Heart left ventricle (tissue), 16 donors: ENCODE results near the gene ACOX2. TPM values are rescaled to one million over a fixed set of nuclear protein-coding genes. Genes with fewer than 3 reads are reported as not detected.

Experiments used
- ATAC-seq, 4 donors: fragments of 200-7000 bp; cut with Tn5 transposase; one replicate each; pipeline ENCODE4 v1.9.1; 2020 to 2022; ENCODE audit warnings: moderate library complexity in 4 of 4, mild to moderate bottlenecking in 3 of 4, moderate number of reproducible peaks in 1 of 4
- DNase-seq, 5 donors: peaks; one replicate each; pipeline ENCODE4 v3.0.0-alpha.2; 2020
- H3K27ac ChIP-seq, 12 donors: fragments of 200-600 bp; sonication (generic) in 4 of 12; one replicate each; pipeline versions ENCODE4 v1.5.0 to v1.8.0; 2016 to 2022; ENCODE audit warnings: mild to moderate bottlenecking in 2 of 12
- H3K27me3 ChIP-seq, 9 donors: fragments of 200-600 bp; sonication (generic) in 2 of 9; one replicate each; pipeline versions ENCODE4 v1.5.1 to v1.8.0; 2016 to 2022; ENCODE audit warnings: mild to moderate bottlenecking in 3 of 9
- H3K36me3 ChIP-seq, 9 donors: fragments of 200-600 bp; sonication (generic) in 2 of 9; one replicate each; pipeline versions ENCODE4 v1.5.0 to v1.8.0; 2018 to 2022; ENCODE audit warnings: mild to moderate bottlenecking in 2 of 9
- H3K4me1 ChIP-seq, 12 donors: fragments of 200-600 bp; sonication (generic) in 4 of 12; one replicate each; pipeline versions ENCODE4 v1.5.0 to v1.8.0; 2016 to 2022; ENCODE audit warnings: mild to moderate bottlenecking in 3 of 12
- H3K4me3 ChIP-seq, 12 donors: fragments of 200-600 bp; sonication (generic) in 4 of 12; one replicate each; pipeline versions ENCODE4 v1.5.0 to v1.8.0; 2017 to 2022; ENCODE audit warnings: mild to moderate bottlenecking in 9 of 12, moderate library complexity in 4 of 12
- H3K9me3 ChIP-seq, 12 donors: fragments of 200-600 bp; sonication (generic) in 4 of 12; one replicate each; pipeline versions ENCODE4 v1.5.0 to v1.8.0; 2016 to 2022; ENCODE audit warnings: mild to moderate bottlenecking in 1 of 12
- POLR2A ChIP-seq, 2 donors: fragments of 450-650 bp; IDR thresholded peaks; one replicate each; pipeline ENCODE4 v1.6.1; 2017; ENCODE audit warnings: antibody characterized with exemption in 2 of 2, mild to moderate bottlenecking in 2 of 2, moderate library complexity in 2 of 2
- WGBS, 4 donors: extraction: QIAGEN DNeasy Blood & Tissue Kit in 2 of 4; methylation state at CpG; one replicate each; pipeline versions ENCODE4 v1.1.5 to v1.1.7; 2013 to 2018; 5-methylcytosine and 5-hydroxymethylcytosine counted together
- intact Hi-C, 10 donors: fragments of 100-400 bp; cut with DNase I; formaldehyde crosslinking; loops; one replicate each; pipeline versions ENCODE4 v1.11.1 to v1.14.2; 2022
- polyA plus RNA-seq, 2 donors: library from polyadenylated mRNA; stranded (reverse); fragments of 200-250 nt; gene quantifications; one replicate each; pipeline ENCODE4 v1.2.3, GENCODE V29; 2013
- total RNA-seq, 9 donors: library from RNA; depleted of rRNA in 2 of 9; stranded (reverse); fragments of >200 nt in 2 of 9; fragmentation: NEBNext Ultra II Directional in 3 of 9; extraction: Animal tissue kit (Norgen Biotek cat#: 25700) in 3 of 9; gene quantifications; one replicate each; pipeline versions ENCODE4 v1.1.0 to v1.2.4, GENCODE V29; 2016 to 2023
- TF ChIP-seq, protein P1 (sequence below), 12 donors: fragments of 200-600 bp; sonication (generic) in 4 of 12; IDR thresholded peaks; one replicate each; pipeline versions ENCODE4 v1.5.0 to v1.8.0; 2018 to 2022; ENCODE audit warnings: antibody characterized with exemption in 12 of 12, mild to moderate bottlenecking in 5 of 12
- donor health status: ischemic (EF 13 %, LVEDD 7.1; RV severe dilation, severe dysfunction).
- donor health status: healthy with polysubstance abuse.
- donor health status: DM: no; HTN: yes; CAD: no.
- donor health status: DM: no; HTN: no; CAD: no.
- donor health status: ischemic (EF 25% LVEDD 6.9; RV normal size, moderate dysfunction).
- donor health status: ischemic (EF 25% LVEDD 5.7; RV mildly dilated, moderate dysfunction).
- donor health status: healthy.
- donor health status: DM: yes; HTN: yes; CAD: no.
- donor health status: ischemic (EF 35%, LVEDD 5.7; RV mildly dilated, moderate dysfunction).
- donor health status: nonischemic (EF 11% LVEDD 7.7; RV severe dilation, severe dysfunction).
- donor health status: DM: yes; HTN: yes; CAD: no.
- donor health status: PGD.
- donor health status: ischemic (EF 29% LVEDD 5.4; RV normal size, mild dysfunction).
- donor health status: nonischemic (EF 23%, LVEDD 6.1; RV moderate dilation, normal function).

Gene ACOX2
- total and polyA plus RNA-seq, 11 donors = 6.6 to 41.9 (median 31.1) TPM

DNA sequence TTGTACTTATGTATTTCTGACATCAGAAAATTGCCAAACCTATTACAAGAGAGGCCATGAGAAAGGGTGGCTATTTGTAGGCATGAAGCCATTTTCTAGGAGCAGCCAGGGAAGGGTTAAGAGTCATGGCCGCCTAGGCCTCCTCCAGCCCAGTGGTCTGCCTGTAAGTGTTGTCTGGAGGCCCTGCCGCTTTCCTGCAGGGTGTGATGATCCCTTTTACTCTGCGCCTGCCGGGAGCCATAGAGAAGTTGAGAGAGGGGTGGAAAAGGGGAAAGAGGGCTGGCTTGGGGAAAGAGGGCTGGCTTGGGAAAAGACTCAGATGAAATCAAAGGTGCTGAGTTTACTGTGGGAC lies 74.2 kb downstream of the ACOX2 start:
- no peak for ATAC-seq
- 69 to 76% (median 74%) methylated on average over 4 of the region's 4 CpGs for WGBS, 4 donors
- no peak for TF ChIP-seq POLR2A (IDR thresholded peaks at IDR 0.05)
- TF ChIP-seq, protein P1, sequence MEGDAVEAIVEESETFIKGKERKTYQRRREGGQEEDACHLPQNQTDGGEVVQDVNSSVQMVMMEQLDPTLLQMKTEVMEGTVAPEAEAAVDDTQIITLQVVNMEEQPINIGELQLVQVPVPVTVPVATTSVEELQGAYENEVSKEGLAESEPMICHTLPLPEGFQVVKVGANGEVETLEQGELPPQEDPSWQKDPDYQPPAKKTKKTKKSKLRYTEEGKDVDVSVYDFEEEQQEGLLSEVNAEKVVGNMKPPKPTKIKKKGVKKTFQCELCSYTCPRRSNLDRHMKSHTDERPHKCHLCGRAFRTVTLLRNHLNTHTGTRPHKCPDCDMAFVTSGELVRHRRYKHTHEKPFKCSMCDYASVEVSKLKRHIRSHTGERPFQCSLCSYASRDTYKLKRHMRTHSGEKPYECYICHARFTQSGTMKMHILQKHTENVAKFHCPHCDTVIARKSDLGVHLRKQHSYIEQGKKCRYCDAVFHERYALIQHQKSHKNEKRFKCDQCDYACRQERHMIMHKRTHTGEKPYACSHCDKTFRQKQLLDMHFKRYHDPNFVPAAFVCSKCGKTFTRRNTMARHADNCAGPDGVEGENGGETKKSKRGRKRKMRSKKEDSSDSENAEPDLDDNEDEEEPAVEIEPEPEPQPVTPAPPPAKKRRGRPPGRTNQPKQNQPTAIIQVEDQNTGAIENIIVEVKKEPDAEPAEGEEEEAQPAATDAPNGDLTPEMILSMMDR (IDR thresholded peaks at IDR 0.05) = no peak
- Histone ChIP-seq H3K9me3 (no peaks in the 10 kb centered on the region), H3K27me3 (no peaks in the 10 kb centered on the region), H3K4me3 (peak overlapping the region in 1 of 12 donors; percentile 43), H3K36me3 (no peaks in the 10 kb centered on the region), H3K27ac (no peak overlapping the region), H3K4me1 (peaks cover 0 to 16% (median 2%) of the 10 kb centered on the region in 12 donors)
- intact Hi-C loops = loop anchor here in 8 of 10 donors (1.0 to 10.0 kb wide), 6 partner anchors 69 to 172 kb away; partner anchors contain the start of gene ACOX2 (in 3 of the 8)
- DNase-seq = no peak

DNA sequence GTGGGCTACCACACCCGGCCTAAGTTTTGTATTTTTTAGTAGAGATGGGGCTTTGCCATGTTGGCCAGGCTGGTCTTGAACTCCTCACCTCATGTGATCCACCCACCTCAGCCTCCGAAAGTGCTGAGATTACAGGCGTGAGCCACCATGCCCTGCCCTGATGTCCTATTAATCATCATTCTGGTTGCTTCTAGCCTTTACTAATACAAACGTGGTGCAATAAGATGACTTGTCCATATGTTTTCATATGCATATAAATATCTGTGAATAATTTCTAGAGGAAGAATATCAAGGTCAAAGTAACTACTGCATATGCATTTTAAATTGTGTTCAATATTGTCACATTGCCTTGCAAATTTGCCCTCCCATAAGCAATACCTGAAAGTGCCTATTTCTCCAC lies 77.8 kb downstream of the ACOX2 start:
- no peak overlapping the region for H3K4me3 ChIP-seq
- WGBS, 4 donors = 87 to 92% (median 90%) methylated on average over 4 of the region's 4 CpGs

More for the DNA sequence above, 77.8 kb downstream of the ACOX2 start:
- Histone ChIP-seq H3K4me1 (peaks cover 0 to 15% (median 2%) of the 10 kb centered on the region in 12 donors), H3K36me3 (peaks cover 0 to 5% (median 0%) of the 10 kb centered on the region in 9 donors), H3K27me3 (no peaks in the 10 kb centered on the region), H3K27ac (no peak overlapping the region), H3K9me3 (peaks cover 0 to 27% (median 13%) of the 10 kb centered on the region in 12 donors)
- no peak for ATAC-seq
- intact Hi-C loops = no loop called here
- no peak for DNase-seq
- TF ChIP-seq, protein P1 (IDR thresholded peaks at IDR 0.05) = no peak
- TF ChIP-seq POLR2A (IDR thresholded peaks at IDR 0.05) = no peak

Other genes with a start within 250 kb of the ACOX2 start
- gene RPP14, start 230.9 kb downstream of the ACOX2 start, total RNA-seq = 10 to 100 TPM in 8 of 9 donors, 1 to 10 TPM in 1; 9.6 to 32.4 (median 24.0) TPM
- 10 to 100 TPM; 18.6 to 27.9 TPM for gene RPP14, start 230.9 kb downstream of the ACOX2 start, polyA plus RNA-seq
- gene HTD2, start 230.7 kb downstream of the ACOX2 start, total RNA-seq = 10 to 100 TPM in 6 of 9 donors, 1 to 10 TPM in 3; 5.7 to 21.6 (median 12.4) TPM
- 10 to 100 TPM in 1 of 2 donors, 1 to 10 TPM in 1; 2.7 to 19.0 TPM for gene HTD2, start 230.7 kb downstream of the ACOX2 start, polyA plus RNA-seq
- gene PXK, start 204.3 kb downstream of the ACOX2 start, total RNA-seq = 10 to 100 TPM in 7 of 9 donors, 1 to 10 TPM in 2; 8.2 to 24.3 (median 13.6) TPM
- 10 to 100 TPM in 1 of 2 donors, 1 to 10 TPM in 1; 3.4 to 12.1 TPM for gene PXK, start 204.3 kb downstream of the ACOX2 start, polyA plus RNA-seq
- gene PDHB, start 103.4 kb downstream of the ACOX2 start, total RNA-seq = 100 to 1,000 TPM; 154 to 274 (median 192) TPM
- 100 to 1,000 TPM; 133 to 257 TPM for gene PDHB, start 103.4 kb downstream of the ACOX2 start, polyA plus RNA-seq
- gene KCTD6, start 45.1 kb downstream of the ACOX2 start, total RNA-seq = 10 to 100 TPM in 1 of 9 donors, 1 to 10 TPM in 8; 5.7 to 10.5 (median 6.9) TPM
- gene KCTD6, start 45.1 kb downstream of the ACOX2 start, polyA plus RNA-seq = 1 to 10 TPM; 6.8 to 7.0 TPM
- gene FAM107A, start 40.2 kb upstream of the ACOX2 start, total RNA-seq = 100 to 1,000 TPM in 3 of 9 donors, 10 to 100 TPM in 6; 24.6 to 144 (median 62.5) TPM
- gene FAM107A, start 40.2 kb upstream of the ACOX2 start, polyA plus RNA-seq = 10 to 100 TPM; 39.2 to 47.9 TPM
- gene FAM3D, start 129.6 kb upstream of the ACOX2 start, total RNA-seq = not detected
- under 1 TPM in 1 of 2 donors, not detected in 1; 0.06 TPM for gene FAM3D, start 129.6 kb upstream of the ACOX2 start, polyA plus RNA-seq